IPS DF 6.9 (cell line): ENCODE data around the gene SLC39A6.
A peak's percentile ranks its signal among the peaks of the same experiment; 100 is the strongest.
"Not testable (repeated sequence)": the region's sequence is repeated elsewhere in the genome, so short reads cannot be mapped to it uniquely, and the experiment has no call there.

Experiments
- DNase-seq: peaks from one replicate; pipeline ENCODE4 v3.0.0-alpha.2; 2013; ENCODE audit warnings: low read depth, low spot score
- H3K27ac ChIP-seq: one replicate; pipeline ENCODE4 v1.5.1; 2013; ENCODE audit warnings: low read length, control low read depth
- H3K27me3 ChIP-seq: 2 replicates; pipeline ENCODE4 v1.6.1; 2013; ENCODE audit warnings: mild to moderate bottlenecking, low read length; ENCODE audit not compliant: control insufficient read depth, insufficient read depth
- H3K36me3 ChIP-seq: 2 replicates; pipeline ENCODE4 v1.6.1; 2013; ENCODE audit warnings: low read length; ENCODE audit not compliant: control insufficient read depth, insufficient read depth
- H3K4me1 ChIP-seq: 2 replicates; pipeline ENCODE4 v1.6.1; 2013; ENCODE audit warnings: low read length; ENCODE audit not compliant: control insufficient read depth, insufficient read depth
- H3K4me3 ChIP-seq: 2 replicates; pipeline ENCODE4 v1.5.1; 2013; ENCODE audit warnings: mild to moderate bottlenecking, low read length
- H3K9me3 ChIP-seq: 2 replicates; pipeline ENCODE4 v1.6.1; 2013; ENCODE audit warnings: low read length, inconsistent platforms; ENCODE audit not compliant: control insufficient read depth, insufficient read depth
- WGBS: extraction: QIAGEN DNeasy Blood & Tissue Kit; methylation state at CpG from one replicate; pipeline ENCODE4 v1.1.7; 2013; ENCODE audit warnings: mixed read lengths, missing lambda C conversion rate; ENCODE audit not compliant: insufficient read length, insufficient coverage; 5-methylcytosine and 5-hydroxymethylcytosine counted together

The SLC39A6 gene

GRCh38 chr18:36104749-36105148 lies 24.4 kb downstream of the SLC39A6 start:
- peaks cover 3% of the 10 kb centered on the region; the same call in 1 of the 2 replicates for H3K9me3 ChIP-seq
- H3K36me3 ChIP-seq: no peaks in the 10 kb centered on the region

GRCh38 chr18:36101943-36102342 lies 27.2 kb downstream of the SLC39A6 start:
- H3K4me3 ChIP-seq: no peak overlapping the region
- H3K4me1 ChIP-seq: no peaks in the 10 kb centered on the region
- no peaks in the 10 kb centered on the region for H3K36me3 ChIP-seq
- DNase-seq: no peak
- H3K27me3 ChIP-seq: no peaks in the 10 kb centered on the region
- WGBS: no CpG with 5 or more reads among the region's 7 CpGs
- H3K27ac ChIP-seq: no peak overlapping the region
- peaks cover 3% of the 10 kb centered on the region; the same call in 1 of the 2 replicates for H3K9me3 ChIP-seq

More at GRCh38 chr18:36104749-36105148, 24.4 kb downstream of the SLC39A6 start:
- H3K27me3 ChIP-seq: no peaks in the 10 kb centered on the region
- WGBS: no CpG with 5 or more reads among the region's 2 CpGs
- H3K4me1 ChIP-seq: no peaks in the 10 kb centered on the region
- H3K4me3 ChIP-seq: no peak overlapping the region
- no peak for DNase-seq
- H3K27ac ChIP-seq: no peak overlapping the region

- Histone ChIP-seq H3K4me3 (no peak overlapping the region), H3K27ac (no peak overlapping the region), H3K4me1 (no peaks in the 10 kb centered on the region), H3K27me3 (no peaks in the 10 kb centered on the region), H3K9me3 (peaks cover 3% of the 10 kb centered on the region; the same call in 1 of the 2 replicates), H3K36me3 (no peaks in the 10 kb centered on the region)
- DNase-seq: no peak
Observed at GRCh38 chr18:36099311-36099710, 29.8 kb downstream of the SLC39A6 start.

- Histone ChIP-seq H3K4me1 (no peaks in the 10 kb centered on the region), H3K27me3 (no peaks in the 10 kb centered on the region), H3K9me3 (peaks cover 3% of the 10 kb centered on the region; the same call in 1 of the 2 replicates), H3K4me3 (no peak overlapping the region), H3K36me3 (no peaks in the 10 kb centered on the region), H3K27ac (no peak overlapping the region)
- no peak for DNase-seq
Observed at GRCh38 chr18:36096955-36097354, 32.2 kb downstream of the SLC39A6 start.

GRCh38 chr18:36095936-36096519 lies 33.1 kb downstream of the SLC39A6 start:
- Histone ChIP-seq H3K4me3 (no peak overlapping the region), H3K36me3 (no peaks in the 10 kb centered on the region), H3K9me3 (no peaks in the 10 kb centered on the region), H3K4me1 (no peaks in the 10 kb centered on the region), H3K27me3 (no peaks in the 10 kb centered on the region), H3K27ac (no peak overlapping the region)
- no CpG with 5 or more reads among the region's 1 CpG for WGBS
- peak; percentile 4 for DNase-seq

GRCh38 chr18:36094431-36094830 lies 34.7 kb downstream of the SLC39A6 start:
- Histone ChIP-seq H3K27ac (no peak overlapping the region), H3K4me1 (no peaks in the 10 kb centered on the region), H3K36me3 (no peaks in the 10 kb centered on the region), H3K27me3 (no peaks in the 10 kb centered on the region), H3K4me3 (no peak overlapping the region), H3K9me3 (no peaks in the 10 kb centered on the region)
- no CpG with 5 or more reads among the region's 3 CpGs for WGBS
- no peak for DNase-seq

GRCh38 chr18:36092116-36092515 lies 37.0 kb downstream of the SLC39A6 start:
- not testable (repeated sequence) for H3K4me1 ChIP-seq, H3K27ac ChIP-seq, H3K36me3 ChIP-seq, H3K4me3 ChIP-seq, H3K9me3 ChIP-seq, DNase-seq, H3K27me3 ChIP-seq
- WGBS: no CpG with 5 or more reads among the region's 5 CpGs

GRCh38 chr18:36089001-36089400 lies 40.1 kb downstream of the SLC39A6 start:
- no peak for DNase-seq
- Histone ChIP-seq H3K4me3 (no peak overlapping the region), H3K27ac (no peak overlapping the region), H3K9me3 (no peaks in the 10 kb centered on the region), H3K4me1 (no peaks in the 10 kb centered on the region), H3K27me3 (no peaks in the 10 kb centered on the region), H3K36me3 (no peaks in the 10 kb centered on the region)
- no CpG with 5 or more reads among the region's 6 CpGs for WGBS

GRCh38 chr18:36088256-36088655 lies 40.9 kb downstream of the SLC39A6 start:
- Histone ChIP-seq H3K9me3 (no peaks in the 10 kb centered on the region), H3K27me3 (no peaks in the 10 kb centered on the region), H3K36me3 (no peaks in the 10 kb centered on the region), H3K27ac (no peak overlapping the region), H3K4me3 (no peak overlapping the region), H3K4me1 (no peaks in the 10 kb centered on the region)
- WGBS: no CpG with 5 or more reads among the region's 2 CpGs
- no peak for DNase-seq

GRCh38 chr18:36086186-36086585 lies 43.0 kb downstream of the SLC39A6 start:
- WGBS: no CpG with 5 or more reads among the region's 8 CpGs
- Histone ChIP-seq H3K27ac (no peak overlapping the region), H3K27me3 (no peaks in the 10 kb centered on the region), H3K4me3 (no peak overlapping the region; the same call in 1 of the 2 replicates), H3K4me1 (no peaks in the 10 kb centered on the region), H3K36me3 (no peaks in the 10 kb centered on the region), H3K9me3 (no peaks in the 10 kb centered on the region)
- DNase-seq: no peak

GRCh38 chr18:36085195-36085594 lies 43.9 kb downstream of the SLC39A6 start:
- H3K4me3 ChIP-seq: no peak overlapping the region
- H3K4me1 ChIP-seq: no peaks in the 10 kb centered on the region
- no CpG with 5 or more reads among the region's 4 CpGs for WGBS
- no peaks in the 10 kb centered on the region for H3K36me3 ChIP-seq
- H3K9me3 ChIP-seq: no peaks in the 10 kb centered on the region
- DNase-seq: no peak
- no peaks in the 10 kb centered on the region for H3K27me3 ChIP-seq
- no peak overlapping the region for H3K27ac ChIP-seq
